Ureter (tissue), 1 donor: ENCODE results near the gene HOXD1. TPM values are rescaled to one million over a fixed set of nuclear protein-coding genes. Genes with fewer than 3 reads are reported as not detected.

ENCODE experiments used
- total RNA-seq: library from RNA; stranded (reverse); gene quantifications from one replicate; pipeline ENCODE4 v1.2.4, GENCODE V29; 2023
- donor health status: DM: yes; HTN: yes; CAD: no.

HOXD1 gene
- total RNA-seq, 1 donor from 2014 or later: 11.1 TPM

Other genes starting within 250 kb of the HOXD1 start
- 32.5 TPM for gene LNPK, start 186.4 kb upstream of the HOXD1 start, total RNA-seq
- gene EVX2, start 104.7 kb upstream of the HOXD1 start, total RNA-seq: not detected
- gene HOXD13, start 95.9 kb upstream of the HOXD1 start, total RNA-seq: not detected
- gene HOXD12, start 88.9 kb upstream of the HOXD1 start, total RNA-seq: not detected
- 1.2 TPM for gene HOXD11, start 81.4 kb upstream of the HOXD1 start, total RNA-seq
- 4.4 TPM for gene HOXD10, start 71.9 kb upstream of the HOXD1 start, total RNA-seq
- 19.8 TPM for gene HOXD9, start 65.9 kb upstream of the HOXD1 start, total RNA-seq
- 41.7 TPM for gene HOXD8, start 59.0 kb upstream of the HOXD1 start, total RNA-seq
- 22.4 TPM for gene HOXD4, start 37.1 kb upstream of the HOXD1 start, total RNA-seq
- 28.2 TPM for gene HOXD3, start 31.4 kb upstream of the HOXD1 start, total RNA-seq
- 28.4 TPM for gene MTX2, start 80.8 kb downstream of the HOXD1 start, total RNA-seq